Daoy (cell line): ENCODE results near the gene LONRF3. TPM values are rescaled to one million over a fixed set of nuclear protein-coding genes. Genes with fewer than 3 reads are reported as not detected.
A peak's percentile ranks its signal among the peaks of the same experiment; 100 is the strongest.
"Not testable (repeated sequence)": the region's sequence is repeated elsewhere in the genome, so short reads cannot be mapped to it uniquely, and the experiment has no call there.

Experiments
- DNase-seq: peaks from one replicate; pipeline ENCODE4 v3.0.0-alpha.2; 2015; ENCODE audit warnings: low read depth
- total RNA-seq: library from RNA; depleted of rRNA; stranded (reverse); fragments of >200 nt; shearing (Covaris generic); gene quantifications from 2 replicates; pipeline ENCODE4 v1.2.3, GENCODE V29; 2014

The LONRF3 gene
- total RNA-seq, 1 experiment from 2014 or later = 2.2 TPM

- no peak for DNase-seq
Observed at GRCh38 chrX:118983513-118983912, 9.1 kb downstream of the LONRF3 start.

DNA sequence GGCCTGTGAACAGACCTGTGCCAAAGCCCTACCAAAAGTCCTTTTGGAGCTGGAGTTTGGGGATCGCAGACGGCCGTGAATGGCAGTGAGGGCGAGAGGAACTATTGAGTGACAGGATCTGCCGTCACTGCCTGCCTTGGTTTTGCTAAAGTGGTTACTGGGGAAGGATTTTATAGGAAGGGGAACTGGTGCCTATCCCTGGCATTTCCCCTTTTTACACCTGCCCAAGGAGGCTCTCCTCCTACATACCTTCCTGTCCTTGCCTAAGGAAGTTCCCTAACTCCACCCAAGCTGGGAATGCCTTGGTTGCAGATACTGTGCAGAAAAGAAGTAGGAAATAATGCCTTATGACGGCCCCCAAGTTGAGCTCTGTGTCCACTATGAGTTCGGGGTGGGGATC, 14.5 kb downstream of the LONRF3 start:
- DNase-seq = no peak

GRCh38 chrX:118989886-118990285, 15.5 kb downstream of the LONRF3 start:
- DNase-seq = no peak

DNA sequence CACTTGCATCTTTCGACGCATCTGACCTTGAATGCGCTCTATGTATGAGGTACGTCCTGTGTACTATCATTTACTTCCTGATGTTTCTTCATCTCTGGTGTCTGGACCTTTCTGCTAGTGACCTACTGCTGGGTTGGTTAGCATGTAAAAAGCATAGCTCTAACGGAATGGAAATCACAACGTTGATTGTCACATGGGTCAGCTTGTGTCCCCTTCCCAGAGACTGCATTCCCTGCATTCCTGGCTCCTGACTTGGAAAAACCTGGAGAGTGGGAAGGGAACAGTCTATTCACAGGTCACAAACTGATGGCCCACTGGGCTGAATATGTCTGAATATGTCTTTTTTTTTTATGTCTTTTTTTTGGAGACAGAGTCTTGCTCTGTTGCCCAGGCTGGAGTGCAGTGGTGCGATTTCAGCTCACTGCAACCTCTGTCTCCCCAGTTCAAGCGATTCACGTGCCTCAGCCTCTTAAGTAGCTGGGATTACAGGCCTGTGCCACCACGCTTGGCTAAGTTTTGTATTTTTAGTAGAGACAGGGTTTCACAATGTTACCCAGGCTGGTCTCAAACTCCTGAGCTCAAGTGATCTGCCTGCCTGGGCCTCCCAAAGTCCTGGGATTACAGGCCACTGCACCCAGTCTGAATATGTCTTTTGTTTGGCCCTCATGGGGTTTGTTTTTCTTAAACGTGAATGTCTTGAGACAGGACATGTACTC, 16.3 kb downstream of the LONRF3 start:
- no peak for DNase-seq

DNA sequence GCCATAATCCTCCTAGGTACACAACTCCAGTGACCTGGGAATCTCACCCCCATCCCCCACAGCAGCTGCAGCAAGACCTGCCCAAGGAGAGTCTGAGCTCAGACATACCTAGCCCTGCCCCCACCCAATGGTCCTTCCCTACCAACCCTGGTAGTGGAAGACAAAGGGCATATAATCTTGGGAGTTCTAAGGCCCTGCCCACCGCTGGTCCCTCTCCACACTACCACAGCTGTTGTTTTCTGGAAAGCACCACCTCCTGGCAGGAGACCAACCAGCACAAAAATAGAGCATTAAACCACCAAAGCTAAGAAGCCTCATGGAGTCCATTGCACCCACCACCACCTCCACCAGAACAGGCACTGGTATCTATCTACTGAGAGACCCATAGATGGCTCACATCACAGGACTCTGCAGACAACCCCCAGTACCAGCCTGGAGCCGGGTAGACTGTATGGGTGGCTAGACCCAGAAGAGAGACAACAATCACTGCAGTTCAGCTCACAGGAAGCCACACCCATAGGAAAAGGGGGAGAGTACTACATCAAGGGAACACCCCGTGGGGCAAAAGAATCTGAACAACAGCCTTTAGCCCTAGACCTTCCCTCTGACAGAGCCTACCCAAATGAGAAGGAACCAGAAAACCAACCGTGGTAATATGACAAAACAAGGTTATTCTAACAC, 18.2 kb downstream of the LONRF3 start:
- not testable (repeated sequence) for DNase-seq

DNA sequence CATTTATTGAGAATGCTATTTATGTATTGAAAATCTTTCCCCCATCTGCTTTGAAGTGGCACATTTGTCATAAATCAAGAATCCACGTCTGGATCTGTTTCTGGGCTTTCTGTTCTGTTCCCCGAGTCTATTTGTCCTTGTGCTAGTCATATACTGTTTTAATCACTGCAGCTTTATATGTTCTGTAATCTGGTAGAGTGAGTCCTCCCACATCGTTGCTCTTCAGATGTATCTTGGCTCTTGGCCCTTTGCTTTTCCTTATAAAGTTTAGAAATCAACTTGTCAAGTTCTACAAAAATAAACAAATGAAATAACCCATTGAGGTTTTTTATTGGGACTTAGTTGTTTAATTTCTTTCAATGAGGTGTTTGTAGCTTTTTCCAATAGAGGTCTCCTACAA, 29.0 kb downstream of the LONRF3 start:
- no peak for DNase-seq

GRCh38 chrX:119004920-119005524, 30.6 kb downstream of the LONRF3 start:
- peak; percentile 45 for DNase-seq

DNA sequence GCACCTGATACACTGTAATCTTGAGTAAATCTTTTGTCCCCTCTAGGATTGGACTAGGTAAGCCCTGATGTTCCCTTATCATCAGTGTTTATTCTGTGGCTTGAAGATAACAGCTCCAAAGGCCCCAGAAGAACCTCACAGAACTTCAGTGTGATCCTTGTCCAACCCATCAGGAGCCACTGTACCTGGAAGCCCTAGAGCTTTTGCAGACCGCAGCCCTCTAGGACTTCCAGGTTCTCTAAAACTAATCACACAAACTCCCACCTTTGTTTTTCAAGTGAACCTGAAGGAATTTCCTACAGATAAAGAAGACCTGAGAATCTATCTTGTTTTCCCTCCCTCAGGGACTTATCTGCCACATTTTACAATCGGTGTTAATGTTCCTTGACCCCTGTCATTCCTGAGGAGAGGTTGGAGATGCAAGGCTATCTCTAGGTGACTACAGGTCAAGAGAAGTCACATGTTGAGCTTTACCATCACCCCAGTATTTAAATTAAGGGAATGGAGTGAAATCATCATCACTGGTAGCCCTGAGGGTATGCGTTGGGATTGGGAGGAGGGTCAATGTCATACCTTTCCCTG, 32.9 kb downstream of the LONRF3 start:
- no peak for DNase-seq

DNA sequence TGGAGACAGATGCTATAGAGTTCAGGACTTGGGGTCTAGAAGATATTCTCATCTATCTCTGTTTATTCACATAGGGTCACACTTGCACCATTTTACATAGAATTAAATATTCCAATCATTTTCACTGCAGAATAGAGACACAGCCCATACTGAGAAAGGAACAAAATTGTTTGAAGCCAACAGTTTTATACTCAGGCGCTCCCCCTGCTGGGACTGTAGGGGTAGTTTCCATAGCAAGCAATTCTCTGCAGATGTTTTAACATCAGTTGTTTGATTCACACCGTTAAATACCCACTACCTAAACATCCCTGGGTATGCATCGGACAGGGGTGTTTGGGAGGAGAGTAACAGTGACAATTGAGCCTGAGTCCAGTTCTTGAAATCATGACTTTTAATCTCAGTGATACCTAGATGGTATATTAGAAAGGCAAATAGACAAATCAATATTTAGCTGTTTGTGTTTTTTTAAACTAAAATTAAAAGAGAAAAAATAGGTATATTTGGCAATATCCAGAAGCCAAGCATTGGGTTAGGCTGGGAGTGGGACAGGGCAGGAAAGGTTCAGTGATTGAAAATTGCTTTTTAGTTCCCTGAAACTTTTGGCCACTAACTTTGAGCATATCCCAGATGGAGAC, 33.8 kb downstream of the LONRF3 start:
- DNase-seq = peak; percentile 1

DNA sequence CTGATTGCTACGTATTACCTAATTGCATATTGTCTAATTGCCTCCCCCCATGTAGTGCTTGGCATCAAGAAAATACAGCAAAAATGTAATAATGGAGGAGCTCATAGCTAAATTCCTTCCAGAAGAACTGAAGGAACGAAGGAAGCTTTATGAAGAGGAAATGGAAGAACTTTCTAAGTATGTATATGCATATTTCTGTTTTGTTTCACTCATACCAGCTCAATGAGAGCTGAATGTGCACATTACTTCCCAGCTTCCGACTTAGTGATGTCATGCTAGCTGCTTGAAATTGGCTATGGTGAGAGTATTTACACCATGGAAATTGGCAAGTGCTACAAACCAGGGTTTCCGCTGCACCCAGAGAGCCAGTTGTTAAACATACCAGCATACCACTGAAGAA, 34.7 kb downstream of the LONRF3 start:
- no peak for DNase-seq

- no peak for DNase-seq
Observed at GRCh38 chrX:119010491-119010890, 36.1 kb downstream of the LONRF3 start.

DNA sequence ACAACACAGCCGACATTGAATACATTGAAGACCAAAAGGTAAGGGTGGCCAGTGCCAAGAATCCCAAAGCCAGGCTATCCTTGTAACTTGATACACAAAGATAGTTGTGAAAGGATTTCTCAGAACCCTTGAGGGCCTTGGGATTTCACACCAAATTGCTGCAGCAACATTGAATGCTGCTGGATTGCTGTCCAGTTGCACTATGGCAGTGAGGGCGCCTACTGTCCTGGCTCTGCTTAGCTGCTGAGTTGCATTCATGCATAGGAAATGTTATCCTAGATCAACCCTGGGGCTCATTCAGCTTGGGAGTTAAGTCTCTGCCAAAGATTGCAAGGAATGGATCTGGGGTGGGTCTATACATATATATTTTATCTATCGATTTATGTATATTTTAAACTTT, 38.7 kb downstream of the LONRF3 start:
- no peak for DNase-seq

GRCh38 chrX:119015407-119016237, 41.2 kb downstream of the LONRF3 start:
- DNase-seq = peak; percentile 89

DNA sequence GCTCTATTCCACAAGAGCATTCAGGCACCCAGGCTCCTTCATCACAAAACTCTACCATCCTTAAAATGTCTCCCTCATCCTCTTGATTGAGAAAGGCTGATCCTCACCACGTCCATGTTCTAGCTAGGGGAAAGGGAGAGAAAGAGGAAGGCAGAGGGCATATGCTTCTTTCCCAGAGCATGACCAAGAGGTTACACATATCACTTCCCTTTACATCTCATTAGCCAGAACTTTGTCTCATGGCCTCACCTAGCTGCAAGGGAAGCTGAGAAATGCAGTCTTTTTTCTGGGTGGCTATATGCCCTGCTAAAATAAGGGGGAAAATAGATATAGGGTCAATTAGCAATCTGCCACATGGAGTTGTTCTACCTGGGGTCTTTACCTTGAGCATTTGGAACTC, 42.7 kb downstream of the LONRF3 start:
- DNase-seq = no peak

DNA sequence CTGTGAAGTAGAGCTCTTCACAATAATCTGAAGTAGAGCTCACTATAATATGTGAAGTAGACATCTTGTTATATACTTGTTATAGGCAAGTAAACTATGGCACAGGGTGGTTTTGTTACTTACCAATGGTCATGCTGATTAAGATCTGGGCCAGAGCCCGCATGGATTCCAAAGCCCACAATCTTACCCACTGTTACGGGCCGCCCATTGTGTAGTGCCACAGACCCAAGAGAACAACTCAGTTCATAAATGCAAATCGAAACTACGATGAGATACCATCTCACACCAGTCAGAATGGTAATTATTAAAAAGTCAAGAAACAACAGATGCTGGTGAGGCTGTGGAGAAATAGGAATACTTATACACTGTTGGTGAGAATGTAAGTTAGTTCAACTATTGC, 51.5 kb downstream of the LONRF3 start:
- DNase-seq = no peak

DNA sequence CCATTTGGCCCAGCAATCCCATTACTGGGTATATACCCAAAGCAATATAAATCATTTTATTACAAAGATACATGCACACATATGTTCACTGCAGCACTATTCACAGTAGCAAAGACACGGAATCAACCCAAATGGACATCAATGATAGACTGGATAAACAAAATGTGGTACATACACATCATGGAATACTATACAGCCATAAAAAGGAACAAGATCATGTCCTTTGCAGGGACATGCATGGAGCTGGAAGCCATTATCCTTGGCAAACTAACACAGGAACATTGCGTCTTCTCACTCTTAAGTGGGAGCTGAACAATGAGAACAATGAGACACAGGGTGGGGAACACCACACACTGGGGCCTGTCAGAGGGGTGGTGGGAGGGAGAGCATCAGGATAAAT, 51.9 kb downstream of the LONRF3 start:
- not testable (repeated sequence) for DNase-seq

DNA sequence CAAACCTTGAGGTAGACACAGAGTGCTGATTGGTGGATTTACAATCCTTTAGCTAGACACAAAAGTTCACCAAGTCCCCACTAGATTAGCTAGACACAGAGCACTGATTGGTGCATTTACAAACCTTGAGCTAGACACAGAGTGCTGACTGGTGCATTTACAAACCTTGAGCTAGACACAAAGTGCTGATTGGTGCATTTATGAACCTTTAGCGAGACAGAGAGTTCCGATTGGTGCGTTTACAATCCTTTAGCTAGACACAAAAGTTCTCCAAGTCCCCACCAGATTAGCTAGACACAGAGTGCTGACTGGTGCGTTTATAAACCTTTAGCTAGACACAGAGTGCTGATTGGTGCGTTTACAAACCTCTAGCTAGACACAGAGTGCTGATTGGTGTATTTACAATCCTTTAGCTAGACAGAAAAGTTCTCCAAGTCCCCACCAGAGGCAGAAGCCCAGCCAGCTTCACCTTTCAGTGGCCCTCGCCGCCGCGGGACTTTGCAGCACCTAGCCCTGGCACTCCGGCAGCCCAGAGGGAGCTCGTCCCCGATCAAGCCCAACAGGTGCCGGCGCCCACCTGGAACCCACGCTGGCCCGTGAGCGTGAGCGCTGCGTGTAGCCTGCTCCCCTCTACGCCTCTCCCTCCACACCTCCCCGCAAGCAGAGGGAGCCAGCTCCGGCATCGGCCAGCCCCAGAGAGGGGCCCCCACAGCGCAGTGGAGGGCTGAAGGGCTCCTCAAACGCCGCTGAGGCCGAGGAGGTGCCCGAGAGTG, 53.7 kb downstream of the LONRF3 start:
- DNase-seq = not testable (repeated sequence)

DNA sequence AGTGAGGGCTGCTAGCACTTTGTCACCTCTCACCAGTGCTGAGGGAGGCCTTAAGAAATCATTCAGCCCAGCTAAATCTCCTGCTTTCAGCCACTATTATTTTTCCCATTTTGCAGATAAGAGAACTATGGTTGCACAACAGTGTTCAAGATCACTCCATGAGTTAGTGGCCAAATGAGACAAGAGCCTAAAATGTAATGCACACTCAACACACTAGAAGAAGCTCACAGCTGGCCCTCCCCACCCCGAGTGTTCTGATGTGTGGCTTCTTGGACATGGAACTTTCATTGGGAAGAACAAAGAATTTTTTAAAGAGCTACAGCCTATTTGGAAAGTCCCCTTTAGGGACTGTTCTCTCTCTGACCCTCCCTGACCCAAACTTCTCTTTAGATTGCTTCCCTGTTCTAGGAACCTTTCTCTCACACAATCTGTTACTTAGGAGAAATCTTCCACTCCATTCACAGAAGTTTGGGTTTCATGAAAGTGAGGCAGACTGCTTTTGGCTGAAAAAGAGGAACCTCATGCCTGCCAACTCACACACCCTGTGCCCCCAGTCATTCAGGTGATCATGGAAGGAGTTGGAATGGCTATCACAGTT, 54.4 kb downstream of the LONRF3 start:
- DNase-seq = no peak

DNA sequence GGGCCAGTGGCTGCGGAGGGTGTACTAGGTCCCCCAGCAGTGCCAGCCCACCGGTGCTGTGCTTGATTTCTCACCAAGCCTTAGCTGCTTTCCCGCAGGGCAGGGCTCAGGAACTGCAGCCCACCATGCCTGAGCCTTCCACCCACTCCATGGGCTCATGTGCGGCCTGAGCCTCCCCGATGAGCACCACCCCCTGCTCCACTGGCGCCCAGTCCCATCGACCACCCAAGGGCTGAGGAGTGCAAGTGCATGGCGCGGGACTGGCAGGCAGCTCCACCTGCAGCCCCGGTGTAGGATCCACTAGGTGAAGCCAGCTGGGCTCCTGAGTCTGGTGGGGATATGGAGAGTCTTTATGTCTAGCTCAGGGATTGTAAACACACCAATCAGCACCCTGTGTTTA, 55.2 kb downstream of the LONRF3 start:
- DNase-seq = not testable (repeated sequence)

DNA sequence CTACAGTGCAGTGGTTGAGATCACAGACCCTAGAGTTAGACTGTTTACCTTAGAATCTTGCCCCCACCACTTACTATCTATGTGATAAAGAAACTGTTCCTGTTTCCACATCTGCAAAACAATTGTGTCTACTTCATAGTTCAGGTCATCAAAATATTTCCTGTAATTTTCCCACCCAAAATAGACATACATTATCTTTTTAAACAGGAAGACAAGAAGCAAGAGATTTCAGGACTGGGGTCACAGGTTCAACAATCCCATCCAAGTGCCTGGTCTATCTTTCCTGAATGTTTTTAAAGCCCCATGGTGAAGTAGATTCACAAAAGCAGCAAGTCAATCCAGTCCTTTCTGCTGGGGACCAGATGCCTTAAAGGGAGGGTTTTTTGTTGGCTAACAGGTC, 56.6 kb downstream of the LONRF3 start:
- no peak for DNase-seq
